ENCODE measurements around the gene MFSD6. TPM values are rescaled to one million over a fixed set of nuclear protein-coding genes. Genes with fewer than 3 reads are reported as not detected.
A peak's percentile ranks its signal among the peaks of the same experiment; 100 is the strongest.

MFSD6 gene
- total and polyA plus RNA-seq, 11 donors: 11.8 to 75.0 (median 18.9) TPM

DNA sequence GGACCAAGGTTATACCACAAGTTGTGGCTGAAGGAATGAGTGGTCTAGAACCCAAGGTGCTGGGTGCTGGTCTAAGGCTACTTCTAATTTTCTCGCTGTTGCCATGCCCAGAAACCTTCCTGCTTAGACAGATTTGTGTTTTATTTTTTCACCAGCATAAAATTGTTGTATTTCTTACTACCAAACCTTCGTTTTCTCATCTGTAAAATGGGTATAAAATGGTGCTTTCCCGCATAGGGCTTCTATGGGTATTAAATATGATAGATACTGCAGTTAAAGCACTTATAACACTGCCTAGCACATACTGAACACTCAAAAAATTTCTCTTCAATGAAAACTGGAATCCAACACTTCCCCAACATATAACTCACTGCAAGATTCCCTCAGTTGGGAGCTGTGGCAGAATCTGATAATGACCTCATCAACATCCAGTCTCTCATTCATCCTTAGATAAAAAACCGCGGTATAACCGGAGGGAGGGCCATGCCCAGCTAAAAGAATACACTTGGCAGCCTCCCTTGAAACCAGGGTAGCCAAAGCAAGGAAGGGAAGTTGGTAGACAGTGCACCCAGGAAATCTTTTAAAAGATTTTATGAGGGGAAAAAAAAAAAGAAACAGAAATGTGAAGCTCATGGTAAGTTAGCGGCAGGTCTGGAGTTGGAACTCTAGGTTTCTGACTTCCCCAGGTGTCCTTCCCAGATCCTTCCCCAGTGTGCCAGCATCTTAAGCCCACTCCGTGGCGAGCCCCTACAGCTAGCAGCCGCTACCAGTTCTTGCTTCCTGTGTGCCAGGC lies 125.2 kb downstream of the MFSD6 start:
- WGBS, 4 donors: 57 to 74% (median 65%) methylated on average over 10 of the region's 10 CpGs
- ATAC-seq: peak in 1 of 4 donors; percentile 4

GRCh38 chr2:190533968-190534309 lies 125.8 kb downstream of the MFSD6 start:
- intact Hi-C loops (cut with DNase I): loop anchor here in 8 of 10 donors (2.0 to 10.0 kb wide), 7 partner anchors 45 to 261 kb away; partner anchors contain the start of gene NAB1 (in 5 of the 8)
- H3K4me1 ChIP-seq: peaks cover 0 to 45% (median 13%) of the 10 kb centered on the region in 12 donors
- WGBS, 4 donors: 4 to 13% (median 8%) methylated on average over 13 of the region's 13 CpGs
- peaks cover 0 to 24% (median 4%) of the 10 kb centered on the region in 12 donors for H3K9me3 ChIP-seq
- peak overlapping the region; percentile 67 to 95 (median 79) for H3K4me3 ChIP-seq
- peak in 2 of 5 donors; percentile 24 to 42 for DNase-seq
- H3K36me3 ChIP-seq: no peaks in the 10 kb centered on the region
- peak in 1 of 4 donors; percentile 27 for ATAC-seq
- TF ChIP-seq, protein P1, sequence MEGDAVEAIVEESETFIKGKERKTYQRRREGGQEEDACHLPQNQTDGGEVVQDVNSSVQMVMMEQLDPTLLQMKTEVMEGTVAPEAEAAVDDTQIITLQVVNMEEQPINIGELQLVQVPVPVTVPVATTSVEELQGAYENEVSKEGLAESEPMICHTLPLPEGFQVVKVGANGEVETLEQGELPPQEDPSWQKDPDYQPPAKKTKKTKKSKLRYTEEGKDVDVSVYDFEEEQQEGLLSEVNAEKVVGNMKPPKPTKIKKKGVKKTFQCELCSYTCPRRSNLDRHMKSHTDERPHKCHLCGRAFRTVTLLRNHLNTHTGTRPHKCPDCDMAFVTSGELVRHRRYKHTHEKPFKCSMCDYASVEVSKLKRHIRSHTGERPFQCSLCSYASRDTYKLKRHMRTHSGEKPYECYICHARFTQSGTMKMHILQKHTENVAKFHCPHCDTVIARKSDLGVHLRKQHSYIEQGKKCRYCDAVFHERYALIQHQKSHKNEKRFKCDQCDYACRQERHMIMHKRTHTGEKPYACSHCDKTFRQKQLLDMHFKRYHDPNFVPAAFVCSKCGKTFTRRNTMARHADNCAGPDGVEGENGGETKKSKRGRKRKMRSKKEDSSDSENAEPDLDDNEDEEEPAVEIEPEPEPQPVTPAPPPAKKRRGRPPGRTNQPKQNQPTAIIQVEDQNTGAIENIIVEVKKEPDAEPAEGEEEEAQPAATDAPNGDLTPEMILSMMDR (IDR thresholded peaks at IDR 0.05): no peak
- no peak for TF ChIP-seq POLR2A (IDR thresholded peaks at IDR 0.05)
- no peaks in the 10 kb centered on the region for H3K27me3 ChIP-seq
- H3K27ac ChIP-seq: peak overlapping the region; percentile 92 to 99 (median 98)

More for the DNA sequence above, 125.2 kb downstream of the MFSD6 start:
- intact Hi-C loops (cut with DNase I): loop anchor here in 5 of 10 donors (5.0 to 10.0 kb wide), 3 partner anchors 114 to 261 kb away; partner anchors contain the start of gene NAB1 (in 4 of the 5)
- DNase-seq: peak in 2 of 5 donors; percentile 26 to 32
- Histone ChIP-seq H3K27ac (peak overlapping the region; percentile 92 to 99 (median 98)), H3K4me1 (peaks cover 0 to 51% (median 13%) of the 10 kb centered on the region in 12 donors), H3K27me3 (no peaks in the 10 kb centered on the region), H3K4me3 (peak overlapping the region; percentile 67 to 95 (median 79)), H3K9me3 (peaks cover 0 to 19% (median 2%) of the 10 kb centered on the region in 12 donors), H3K36me3 (no peaks in the 10 kb centered on the region)
- TF ChIP-seq, protein P1 (IDR thresholded peaks at IDR 0.05): no peak
- no peak for TF ChIP-seq POLR2A (IDR thresholded peaks at IDR 0.05)

- H3K36me3 ChIP-seq: no peaks in the 10 kb centered on the region
- TF ChIP-seq, protein P1 (IDR thresholded peaks at IDR 0.05): peak in 2 of 12 donors; percentile 10 to 16
- peak in 1 of 2 donors; percentile 72 for TF ChIP-seq POLR2A (IDR thresholded peaks at IDR 0.05)
- DNase-seq (peak; percentile 85 to 92 (median 87)), ATAC-seq (peak; percentile 76 to 95 (median 90))
- 0 to 1% (median 0%) methylated on average over 50 to 92 of the region's 92 CpGs for WGBS, 4 donors
- peak within 1 kb of the TSS; percentile 67 to 95 (median 79) for H3K4me3 ChIP-seq
- H3K4me1 ChIP-seq: peaks cover 0 to 41% (median 13%) of the 10 kb centered on the region in 12 donors
- intact Hi-C loops (cut with DNase I): loop anchor here (1.0 to 10.0 kb wide), 10 partner anchors 38 to 260 kb away; partner anchors contain the start of gene NAB1 (in 8 of the 10)
- peaks cover 0 to 30% (median 6%) of the 10 kb centered on the region in 12 donors for H3K9me3 ChIP-seq
- H3K27ac ChIP-seq: peak within 1 kb of the TSS; percentile 92 to 99 (median 98)
- no peaks in the 10 kb centered on the region for H3K27me3 ChIP-seq
These were observed 126.4 kb downstream of the MFSD6 start, which contains the start of gene NEMP2 for GRCh38 chr2:190534310-190535120. Gene NEMP2 (minus strand): TSS chr2:190534722. CDS start chr2:190534655, 67 bp downstream.
